SU-DHL-6 (cell line): ENCODE data around the gene FFAR2.

Source experiments
- H2AFZ ChIP-seq: fragments of 200-600 bp; sonication (generic); 2 replicates; pipeline ENCODE4 v1.6.1; 2014; ENCODE audit warnings: low read depth, mild to moderate bottlenecking, moderate library complexity, mixed read lengths, antibody characterized with exemption, low read length; ENCODE audit not compliant: severe bottlenecking
- H3F3A ChIP-seq: fragments of 200-600 bp; shearing (Covaris generic); 2 replicates; pipeline ENCODE4 v1.6.0; 2016; ENCODE audit warnings: antibody characterized with exemption, mild to moderate bottlenecking; ENCODE audit not compliant: insufficient read depth
- H3K27ac ChIP-seq: fragments of 200-600 bp; sonication (generic); 2 replicates; pipeline ENCODE4 v1.5.1; 2016; ENCODE audit warnings: low read depth, mild to moderate bottlenecking, low read length, moderate library complexity, mixed read lengths
- H3K27me3 ChIP-seq: fragments of 200-600 bp; sonication (generic), shearing (Covaris generic); 2 replicates; pipeline ENCODE4 v1.6.0; 2014; ENCODE audit warnings: mild to moderate bottlenecking, low read length
- H3K36me3 ChIP-seq: fragments of 200-600 bp; sonication (generic); 2 replicates; pipeline ENCODE4 v1.6.1; 2014; ENCODE audit warnings: mild to moderate bottlenecking, low read length, mixed read lengths
- H3K4me2 ChIP-seq: fragments of 300-600, 200-600 bp; shearing (Covaris generic), sonication (generic); 2 replicates; pipeline ENCODE4 v1.6.0; 2014; ENCODE audit warnings: low read length, low read depth, mild to moderate bottlenecking; ENCODE audit not compliant: poor library complexity, severe bottlenecking
- H3K4me3 ChIP-seq: fragments of 200-600 bp; sonication (generic); 2 replicates; pipeline ENCODE4 v1.5.1; 2014; ENCODE audit warnings: antibody characterized with exemption, low read length, mild to moderate bottlenecking, mixed read lengths; ENCODE audit not compliant: insufficient read depth, poor library complexity, severe bottlenecking
- H3K79me2 ChIP-seq: fragments of 200-600 bp; sonication (generic); 2 replicates; pipeline ENCODE4 v1.6.1; 2014; ENCODE audit warnings: mild to moderate bottlenecking, low read length, moderate library complexity; ENCODE audit not compliant: insufficient read depth
- H3K9ac ChIP-seq: fragments of 200-600 bp; sonication (generic); 2 replicates; pipeline ENCODE4 v1.7.0; 2014; ENCODE audit warnings: mild to moderate bottlenecking, low read length
- H3K9me2 ChIP-seq: fragments of 200-600 bp; sonication (generic); replicated peaks from 2 replicates; pipeline ENCODE4 v1.6.1; 2014; ENCODE audit warnings: low read length; ENCODE audit not compliant: insufficient read depth
- H3K9me3 ChIP-seq: fragments of 200-600 bp; sonication (generic); 2 replicates; pipeline ENCODE4 v1.6.1; 2014; ENCODE audit warnings: low read length, mixed read lengths; ENCODE audit not compliant: insufficient read depth
- H4K20me1 ChIP-seq: fragments of 200-600 bp; sonication (generic); 2 replicates; pipeline ENCODE4 v1.6.1; 2014; ENCODE audit warnings: low read depth, mild to moderate bottlenecking, antibody characterized with exemption, low read length, moderate library complexity, mixed read lengths
- EZH2phosphoT487 ChIP-seq: fragments of 200-600 bp; sonication (generic), shearing (Covaris generic); conservative IDR thresholded peaks from 2 replicates; pipeline ENCODE4 v1.6.1; 2018; ENCODE audit warnings: mild to moderate bottlenecking, antibody characterized with exemption, low read length, moderate library complexity, mixed read lengths
- TF ChIP-seq, protein P1 (sequence below): fragments of 200-600 bp; sonication (generic); IDR thresholded peaks from one replicate; pipeline ENCODE4 v1.5.1; 2017; ENCODE audit warnings: antibody characterized with exemption, mild to moderate bottlenecking, low read length, moderate library complexity; ENCODE audit not compliant: insufficient read depth, poor library complexity, severe bottlenecking

The FFAR2 gene

GRCh38 chr19:35438527-35438926 lies 9.5 kb upstream of the FFAR2 start:
- no peak for TF ChIP-seq EZH2phosphoT487
- TF ChIP-seq, protein P1, sequence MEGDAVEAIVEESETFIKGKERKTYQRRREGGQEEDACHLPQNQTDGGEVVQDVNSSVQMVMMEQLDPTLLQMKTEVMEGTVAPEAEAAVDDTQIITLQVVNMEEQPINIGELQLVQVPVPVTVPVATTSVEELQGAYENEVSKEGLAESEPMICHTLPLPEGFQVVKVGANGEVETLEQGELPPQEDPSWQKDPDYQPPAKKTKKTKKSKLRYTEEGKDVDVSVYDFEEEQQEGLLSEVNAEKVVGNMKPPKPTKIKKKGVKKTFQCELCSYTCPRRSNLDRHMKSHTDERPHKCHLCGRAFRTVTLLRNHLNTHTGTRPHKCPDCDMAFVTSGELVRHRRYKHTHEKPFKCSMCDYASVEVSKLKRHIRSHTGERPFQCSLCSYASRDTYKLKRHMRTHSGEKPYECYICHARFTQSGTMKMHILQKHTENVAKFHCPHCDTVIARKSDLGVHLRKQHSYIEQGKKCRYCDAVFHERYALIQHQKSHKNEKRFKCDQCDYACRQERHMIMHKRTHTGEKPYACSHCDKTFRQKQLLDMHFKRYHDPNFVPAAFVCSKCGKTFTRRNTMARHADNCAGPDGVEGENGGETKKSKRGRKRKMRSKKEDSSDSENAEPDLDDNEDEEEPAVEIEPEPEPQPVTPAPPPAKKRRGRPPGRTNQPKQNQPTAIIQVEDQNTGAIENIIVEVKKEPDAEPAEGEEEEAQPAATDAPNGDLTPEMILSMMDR, result no peak
- Histone ChIP-seq H3F3A (no peaks in the 10 kb centered on the region), H3K9ac (no peak overlapping the region), H3K27me3 (no peaks in the 10 kb centered on the region), H3K36me3 (no peaks in the 10 kb centered on the region), H4K20me1 (no peaks in the 10 kb centered on the region), H3K9me3 (no peaks in the 10 kb centered on the region), H2AFZ (no peak overlapping the region), H3K79me2 (no peaks in the 10 kb centered on the region), H3K4me2 (no peak overlapping the region), H3K9me2 (no peaks in the 10 kb centered on the region), H3K4me3 (no peak overlapping the region), H3K27ac (no peak overlapping the region)

DNA sequence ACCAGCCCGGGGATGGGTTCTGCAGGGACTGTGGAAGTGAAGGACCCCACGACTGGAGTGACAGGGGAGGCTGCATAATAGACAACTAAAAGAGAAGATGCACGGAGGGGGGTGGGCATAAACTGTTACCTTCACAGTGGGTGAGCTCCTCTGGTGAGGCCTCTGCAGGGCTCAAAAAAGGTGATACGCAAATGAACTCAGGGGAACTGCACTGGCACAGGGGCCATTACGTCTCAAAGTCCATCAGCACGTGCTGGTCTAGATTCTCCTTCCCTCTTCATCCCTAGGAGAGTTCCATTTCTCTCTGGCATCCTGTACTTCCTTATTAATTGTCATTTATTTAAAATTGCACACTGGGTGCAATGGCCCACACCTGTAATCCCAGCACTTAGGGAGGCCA lies 8.1 kb upstream of the FFAR2 start:
- H3K9me3 ChIP-seq, result no peaks in the 10 kb centered on the region
- no peaks in the 10 kb centered on the region for H3K79me2 ChIP-seq
- TF ChIP-seq, protein P1, result no peak
- TF ChIP-seq EZH2phosphoT487, result no peak

DNA sequence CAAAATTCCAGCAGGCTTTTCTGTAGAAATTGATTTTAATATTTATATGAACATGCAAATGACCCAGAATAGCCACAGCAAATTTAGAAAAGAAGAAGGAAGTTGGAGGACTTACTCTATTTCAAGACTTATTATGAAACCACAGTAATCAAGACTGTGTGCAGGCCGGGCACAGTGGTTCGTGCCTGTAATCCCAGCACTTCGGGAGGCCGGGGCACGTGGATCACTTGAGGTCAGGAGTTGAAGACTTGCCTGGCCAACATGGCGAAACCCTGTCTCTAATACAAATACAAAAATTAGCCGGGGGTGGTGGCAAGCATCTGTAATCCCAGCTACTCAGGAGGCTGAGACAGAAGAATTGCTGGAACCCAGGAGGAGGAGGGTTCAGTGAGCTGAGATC lies 6.0 kb upstream of the FFAR2 start:
- H3K4me3 ChIP-seq, result no peak overlapping the region
- H3K27ac ChIP-seq, result no peak overlapping the region
- H4K20me1 ChIP-seq, result no peaks in the 10 kb centered on the region
- no peaks in the 10 kb centered on the region for H3K36me3 ChIP-seq
- H3K9ac ChIP-seq, result no peak overlapping the region
- no peaks in the 10 kb centered on the region for H3K9me2 ChIP-seq
- no peak overlapping the region for H3K4me2 ChIP-seq
- H3K79me2 ChIP-seq, result no peaks in the 10 kb centered on the region
- H3K9me3 ChIP-seq, result no peaks in the 10 kb centered on the region
- H2AFZ ChIP-seq, result no peak overlapping the region
- TF ChIP-seq, protein P1, result no peak
- TF ChIP-seq EZH2phosphoT487, result no peak
- no peaks in the 10 kb centered on the region for H3K27me3 ChIP-seq
- H3F3A ChIP-seq, result no peaks in the 10 kb centered on the region

More for the DNA sequence above, 8.1 kb upstream of the FFAR2 start:
- H4K20me1 ChIP-seq, result no peaks in the 10 kb centered on the region
- no peaks in the 10 kb centered on the region for H3K27me3 ChIP-seq
- H3K36me3 ChIP-seq, result no peaks in the 10 kb centered on the region
- no peak overlapping the region for H2AFZ ChIP-seq
- no peaks in the 10 kb centered on the region for H3F3A ChIP-seq
- no peak overlapping the region for H3K4me2 ChIP-seq
- H3K27ac ChIP-seq, result no peak overlapping the region
- no peaks in the 10 kb centered on the region for H3K9me2 ChIP-seq
- H3K4me3 ChIP-seq, result no peak overlapping the region
- H3K9ac ChIP-seq, result no peak overlapping the region

DNA sequence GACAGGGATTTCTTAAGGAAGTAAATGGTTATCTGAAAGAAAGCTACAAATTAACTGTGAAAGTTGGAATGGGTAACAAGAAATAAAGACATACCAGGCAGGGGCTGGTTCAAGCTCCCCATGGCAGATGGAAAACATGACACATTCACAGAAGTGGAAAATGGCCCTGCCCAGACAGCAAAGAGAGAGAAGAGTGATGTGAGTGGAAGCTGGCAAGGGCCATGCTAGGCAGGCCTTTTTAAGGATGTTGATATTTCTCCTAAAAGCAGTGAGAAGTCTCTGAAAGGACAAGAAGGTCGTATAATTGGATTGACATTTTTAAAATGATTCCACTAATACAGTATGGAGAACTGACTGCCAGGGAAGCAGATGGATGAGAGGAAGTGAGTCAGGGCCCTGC lies 3.3 kb upstream of the FFAR2 start:
- Histone ChIP-seq H3K9me2 (no peaks in the 10 kb centered on the region), H3K9ac (no peak overlapping the region), H3K4me3 (no peak overlapping the region), H3F3A (no peaks in the 10 kb centered on the region), H4K20me1 (no peaks in the 10 kb centered on the region), H3K4me2 (no peak overlapping the region), H3K36me3 (no peaks in the 10 kb centered on the region), H3K79me2 (no peaks in the 10 kb centered on the region), H2AFZ (no peak overlapping the region), H3K27me3 (no peaks in the 10 kb centered on the region), H3K9me3 (no peaks in the 10 kb centered on the region), H3K27ac (no peak overlapping the region)
- no peak for TF ChIP-seq EZH2phosphoT487
